Activated CD8-positive, alpha-beta T cell treated with anti-CD3 and anti-CD28 coated beads, Interleukin-2, amount 10 ng/mL, durations not matched to agents 7 days and 5 days (primary cell): ENCODE data around the gene AQP10. TPM values are rescaled to one million over a fixed set of nuclear protein-coding genes. Genes with fewer than 3 reads are reported as not detected.
A peak's percentile ranks its signal among the peaks of the same experiment; 100 is the strongest.
"Not testable (repeated sequence)": the region's sequence is repeated elsewhere in the genome, so short reads cannot be mapped to it uniquely, and the experiment has no call there.

Experiments used
- ATAC-seq: fragments of 150-1000 bp; cut with Tn5 transposase; one replicate; pipeline ENCODE4 v1.10.0; 2021; ENCODE audit warnings: moderate library complexity
- CTCF ChIA-PET: fragments of 350-600 bp; sonication (Branson Sonifier 250); formaldehyde crosslinking; loops from one replicate; lab custom pipeline; 2021; ENCODE audit warnings: antibody characterized with exemption; lab: Charles Lee
- POLR2A ChIA-PET: fragments of 350-600 bp; sonication (Branson Sonifier 250); formaldehyde crosslinking; loops from one replicate; lab custom pipeline; 2021; ENCODE audit warnings: antibody characterized with exemption; lab: Charles Lee
- DNase-seq: peaks from one replicate; pipeline ENCODE4 v3.0.0-alpha.2; 2020
- H3K27ac Mint-ChIP-seq: one replicate; pipeline ENCODE4 v1.8.0; 2021; ENCODE audit warnings: mild to moderate bottlenecking, mixed read lengths
- H3K27me3 Mint-ChIP-seq: one replicate; pipeline ENCODE4 v1.8.0; 2021; ENCODE audit warnings: low read depth, mixed read lengths
- H3K36me3 Mint-ChIP-seq: one replicate; pipeline ENCODE4 v1.8.0; 2021; ENCODE audit warnings: low read depth, mixed read lengths
- H3K4me1 Mint-ChIP-seq: one replicate; pipeline ENCODE4 v1.8.0; 2021; ENCODE audit warnings: low read depth, mixed read lengths
- H3K4me3 Mint-ChIP-seq: one replicate; pipeline ENCODE4 v1.8.0; 2021; ENCODE audit warnings: mild to moderate bottlenecking, mixed read lengths
- H3K9me3 Mint-ChIP-seq: one replicate; pipeline ENCODE4 v1.8.0; 2022; ENCODE audit warnings: mixed read lengths; ENCODE audit not compliant: insufficient read depth
- total RNA-seq, 2 experiments: library from RNA; stranded (reverse); gene quantifications; one replicate each; pipeline ENCODE4 v1.2.3, GENCODE V29; 2021

The AQP10 gene
- total RNA-seq, 2 experiments from 2014 or later: not detected

DNA sequence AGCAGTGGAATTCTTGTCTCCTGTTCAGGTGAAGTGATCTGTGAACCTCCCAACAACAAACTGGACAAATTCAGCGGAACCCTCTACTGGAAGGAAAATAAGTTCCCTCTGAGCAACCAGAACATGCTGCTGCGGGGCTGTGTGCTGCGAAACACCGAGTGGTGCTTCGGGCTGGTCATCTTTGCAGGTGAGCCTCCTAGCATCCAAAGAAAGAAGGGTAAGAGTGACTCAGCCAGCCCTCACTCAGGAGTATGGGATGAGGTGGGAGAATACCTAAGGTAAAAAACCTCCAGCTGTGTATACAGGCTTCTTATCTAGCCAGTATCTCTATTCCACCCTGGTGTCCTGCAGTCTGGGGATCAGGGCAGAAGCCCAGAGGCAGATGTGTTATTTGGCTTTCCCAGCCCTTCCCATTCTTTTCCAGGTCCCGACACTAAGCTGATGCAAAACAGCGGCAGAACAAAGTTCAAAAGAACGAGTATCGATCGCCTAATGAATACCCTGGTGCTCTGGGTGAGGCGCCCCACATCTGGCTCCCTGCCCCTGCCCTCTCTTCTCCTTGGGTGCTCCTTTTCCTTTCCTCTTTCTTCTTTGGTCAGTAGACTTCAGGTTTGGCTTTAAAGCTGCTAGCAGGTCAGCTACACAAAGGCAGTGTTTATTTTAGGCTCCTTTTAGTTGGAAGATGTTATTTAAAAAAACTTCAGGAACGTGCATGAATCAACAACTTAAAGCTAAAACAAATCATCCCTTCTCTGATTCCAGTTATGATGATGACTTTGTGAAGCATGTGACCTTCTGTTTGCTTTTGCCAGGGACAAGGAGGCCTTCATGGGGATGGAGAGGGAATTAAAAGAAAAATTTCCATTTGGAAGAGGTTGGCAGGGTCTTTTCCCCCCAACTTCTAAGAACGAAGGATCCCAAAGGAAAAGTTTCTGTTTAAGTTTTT lies 13.5 kb downstream of the AQP10 start:
- Mint-ChIP-seq H3K4me1 (peaks cover 83% of the 10 kb centered on the region), H3K36me3 (peaks cover 72% of the 10 kb centered on the region), H3K9me3 (no peaks in the 10 kb centered on the region), H3K27me3 (no peaks in the 10 kb centered on the region), H3K27ac (peak overlapping the region; percentile 89), H3K4me3 (no peak overlapping the region)
- CTCF ChIA-PET: interaction anchor here (0.6 to 6.6 kb wide), 63 partner anchors 9 to 602 kb away, joined by 3 to 195 read pairs (median 5); partner anchors contain the start of genes ATP8B2, HAX1, JTB and PMVK
- POLR2A ChIA-PET: interaction anchor here (0.6 to 1.8 kb wide), 3 partner anchors 8 to 61 kb away, joined by 3 to 13 read pairs (median 4); no protein-coding TSS in a partner anchor
- ATAC-seq (no peak), DNase-seq (no peak)

- Mint-ChIP-seq H3K27me3 (no peaks in the 10 kb centered on the region), H3K9me3 (no peaks in the 10 kb centered on the region), H3K4me3 (peak overlapping the region; percentile 47), H3K36me3 (peaks cover 74% of the 10 kb centered on the region), H3K4me1 (peaks cover 79% of the 10 kb centered on the region), H3K27ac (peak overlapping the region; percentile 89)
- ChIA-PET CTCF (interaction anchor here (0.6 to 6.6 kb wide), 65 partner anchors 9 to 601 kb away, joined by 3 to 195 read pairs (median 5); partner anchors contain the start of genes ATP8B2, HAX1, JTB and PMVK), POLR2A (interaction anchor here (0.6 to 1.8 kb wide), 3 partner anchors 9 to 62 kb away, joined by 3 to 13 read pairs (median 4); no protein-coding TSS in a partner anchor)
- DNase-seq (peak; percentile 95), ATAC-seq (peak; percentile 90)
These were observed 14.3 kb downstream of the AQP10 start for GRCh38 chr1:154335025-154335714.

DNA sequence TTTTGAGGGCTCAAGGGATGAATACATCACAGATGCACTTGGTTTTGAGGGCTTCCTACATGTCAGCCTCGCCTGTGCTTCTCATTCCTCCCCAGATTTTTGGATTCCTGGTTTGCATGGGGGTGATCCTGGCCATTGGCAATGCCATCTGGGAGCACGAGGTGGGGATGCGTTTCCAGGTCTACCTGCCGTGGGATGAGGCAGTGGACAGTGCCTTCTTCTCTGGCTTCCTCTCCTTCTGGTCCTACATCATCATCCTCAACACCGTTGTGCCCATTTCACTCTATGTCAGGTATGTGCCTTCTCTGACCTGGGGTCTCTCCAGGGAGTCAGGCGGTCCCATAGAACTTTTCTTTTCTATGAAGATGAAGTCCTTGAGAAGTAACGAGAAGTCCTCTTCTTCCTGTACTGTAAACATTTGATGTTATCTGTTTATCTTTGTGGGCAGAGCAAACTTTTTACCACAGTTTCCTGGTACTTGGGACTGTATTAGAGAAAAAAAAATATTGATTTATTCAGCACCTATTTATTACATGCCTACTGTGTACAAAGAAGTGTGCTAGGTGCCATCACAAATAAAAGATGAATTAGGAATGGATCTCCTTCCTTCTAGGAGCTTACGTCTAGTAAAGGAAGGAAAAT lies 16.5 kb downstream of the AQP10 start:
- H3K36me3 Mint-ChIP-seq: peaks cover 76% of the 10 kb centered on the region
- peak overlapping the region; percentile 66 for H3K4me3 Mint-ChIP-seq
- no peaks in the 10 kb centered on the region for H3K27me3 Mint-ChIP-seq
- peak; percentile 18 for ATAC-seq
- DNase-seq: no peak
- no peaks in the 10 kb centered on the region for H3K9me3 Mint-ChIP-seq
- H3K4me1 Mint-ChIP-seq: peaks cover 77% of the 10 kb centered on the region
- H3K27ac Mint-ChIP-seq: peak overlapping the region; percentile 77
- POLR2A ChIA-PET: interaction anchor here (0.5 to 2.2 kb wide), 2 partner anchors 9 to 98 kb away, joined by 5 to 6 read pairs; no protein-coding TSS in a partner anchor
- CTCF ChIA-PET: interaction anchor here (0.9 to 6.6 kb wide), 8 partner anchors 11 to 209 kb away, joined by 3 to 195 read pairs (median 28); partner anchors contain the start of genes ATP8B2 and HAX1

DNA sequence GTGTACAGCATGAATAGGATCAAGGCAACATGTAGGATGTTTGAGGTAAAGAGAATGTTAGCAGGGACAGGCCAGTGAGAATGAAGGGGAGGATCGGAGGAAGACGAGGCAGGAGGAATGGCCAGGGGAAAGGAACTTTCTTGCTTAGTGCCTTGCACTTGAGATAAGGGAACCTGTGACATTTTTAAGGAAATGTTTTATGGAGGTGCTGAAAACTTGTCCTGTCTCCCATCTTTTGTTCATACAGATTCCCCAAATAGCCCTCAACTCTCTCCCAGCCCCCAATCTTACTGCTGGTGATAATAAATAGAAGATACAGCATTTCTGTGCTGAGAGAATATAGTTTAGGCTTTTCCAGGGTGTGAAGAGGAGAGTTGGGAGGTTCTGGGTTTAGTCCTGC lies 18.0 kb downstream of the AQP10 start:
- Mint-ChIP-seq H3K4me1 (peaks cover 84% of the 10 kb centered on the region), H3K36me3 (peaks cover 82% of the 10 kb centered on the region), H3K27me3 (no peaks in the 10 kb centered on the region), H3K27ac (no peak overlapping the region), H3K4me3 (no peak overlapping the region), H3K9me3 (no peaks in the 10 kb centered on the region)
- POLR2A ChIA-PET: no interaction called here
- ATAC-seq: no peak
- CTCF ChIA-PET: interaction anchor here (1.1 to 6.5 kb wide), 3 partner anchors 13 to 67 kb away, joined by 3 to 195 read pairs (median 3); partner anchors contain the start of gene ATP8B2
- no peak for DNase-seq

DNA sequence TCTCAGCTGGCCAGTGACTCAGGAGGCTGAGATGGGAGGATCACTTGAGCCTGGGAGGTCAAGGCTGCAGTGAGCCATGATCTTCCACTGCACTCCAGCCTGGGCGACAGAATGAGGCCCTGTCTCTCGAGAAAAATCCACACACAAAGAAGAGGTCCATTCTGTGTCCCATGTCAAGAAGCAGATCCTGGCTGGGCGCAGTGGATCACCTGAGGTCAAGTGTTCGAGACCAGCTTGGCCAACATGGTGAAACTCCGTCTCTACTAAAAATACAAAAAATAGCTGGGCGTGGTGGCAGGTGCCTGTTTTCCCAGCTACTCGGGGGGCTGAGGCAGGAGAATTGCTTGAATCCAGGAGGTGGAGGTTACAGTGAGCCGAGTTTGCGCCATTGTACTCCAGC lies 20.5 kb downstream of the AQP10 start:
- H3K9me3 Mint-ChIP-seq, H3K27me3 Mint-ChIP-seq, H3K4me3 Mint-ChIP-seq, POLR2A ChIA-PET, DNase-seq, H3K27ac Mint-ChIP-seq, ATAC-seq: not testable (repeated sequence)
- CTCF ChIA-PET: interaction anchor here (1.4 kb wide), 1 partner anchor 17 kb away, joined by 3 read pairs; no protein-coding TSS in a partner anchor
- Mint-ChIP-seq H3K36me3 (peaks cover 89% of the 10 kb centered on the region), H3K4me1 (peaks cover 88% of the 10 kb centered on the region)

DNA sequence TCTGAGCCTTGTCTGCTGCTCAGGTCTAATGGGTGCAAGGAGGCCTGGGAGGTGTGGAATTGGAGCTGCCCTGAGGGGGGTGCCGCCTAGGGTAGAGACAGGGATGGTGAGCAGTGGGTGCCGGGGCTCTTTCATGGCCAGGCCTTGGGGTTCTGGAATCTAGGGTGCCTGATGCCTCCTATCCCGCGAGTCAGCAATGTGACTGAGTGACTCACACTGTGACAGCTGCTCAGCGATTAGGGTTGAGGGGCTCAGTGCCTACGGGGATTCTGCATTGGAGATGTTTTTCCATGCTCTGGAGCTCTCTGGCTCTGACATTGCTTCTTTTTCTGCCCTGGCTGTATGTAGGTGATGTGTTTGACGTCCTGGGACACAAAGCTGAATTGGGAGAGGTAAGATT lies 21.2 kb downstream of the AQP10 start:
- ATAC-seq (no peak), DNase-seq (no peak)
- Mint-ChIP-seq H3K4me1 (peaks cover 86% of the 10 kb centered on the region), H3K27ac (peak overlapping the region; percentile 86), H3K27me3 (no peaks in the 10 kb centered on the region), H3K36me3 (peaks cover 92% of the 10 kb centered on the region), H3K9me3 (no peaks in the 10 kb centered on the region), H3K4me3 (peak overlapping the region; percentile 62)
- POLR2A ChIA-PET: interaction anchor here (1.2 kb wide), 1 partner anchor 18 kb away, joined by 3 read pairs; no protein-coding TSS in a partner anchor
- CTCF ChIA-PET: interaction anchor here (1.0 to 13.1 kb wide), 4 partner anchors 7 to 143 kb away, joined by 4 to 158 read pairs (median 50); partner anchors contain the start of genes ATP8B2 and HAX1

DNA sequence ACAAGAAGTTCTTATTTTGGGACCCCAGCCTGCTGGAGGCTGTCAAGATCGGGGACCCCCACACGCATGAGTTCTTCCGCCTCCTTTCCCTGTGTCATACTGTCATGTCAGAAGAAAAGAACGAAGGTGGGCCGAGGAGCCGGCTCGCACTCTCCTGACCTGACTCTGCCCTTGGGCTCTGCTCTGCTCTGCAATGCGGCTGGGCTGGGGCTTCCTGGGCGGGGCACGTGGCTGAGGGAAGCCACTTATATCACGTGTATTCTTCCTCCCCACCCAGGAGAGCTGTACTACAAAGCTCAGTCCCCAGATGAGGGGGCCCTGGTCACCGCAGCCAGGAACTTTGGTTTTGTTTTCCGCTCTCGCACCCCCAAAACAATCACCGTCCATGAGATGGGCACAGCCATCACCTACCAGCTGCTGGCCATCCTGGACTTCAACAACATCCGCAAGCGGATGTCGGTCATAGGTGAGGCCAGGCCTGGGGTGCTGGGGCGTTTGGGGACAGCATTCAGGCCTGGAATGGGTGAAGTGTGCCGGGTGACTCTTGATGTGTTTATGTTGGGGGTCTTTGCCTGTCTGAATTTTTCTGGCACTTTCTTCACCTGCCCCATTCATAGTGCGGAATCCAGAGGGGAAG lies 22.1 kb downstream of the AQP10 start:
- H3K36me3 Mint-ChIP-seq: peaks cover 89% of the 10 kb centered on the region
- peak overlapping the region; percentile 62 for H3K4me3 Mint-ChIP-seq
- H3K27ac Mint-ChIP-seq: peak overlapping the region; percentile 86
- peaks cover 77% of the 10 kb centered on the region for H3K4me1 Mint-ChIP-seq
- peak; percentile 89 for DNase-seq
- ChIA-PET POLR2A (interaction anchor here (0.7 to 1.2 kb wide), 3 partner anchors 10 to 149 kb away, joined by 3 read pairs; no protein-coding TSS in a partner anchor), CTCF (interaction anchor here (0.7 to 13.1 kb wide), 8 partner anchors 8 to 204 kb away, joined by 3 to 158 read pairs (median 4); partner anchors contain the start of genes ATP8B2 and HAX1)
- no peaks in the 10 kb centered on the region for H3K27me3 Mint-ChIP-seq
- peak; percentile 99 for ATAC-seq
- no peaks in the 10 kb centered on the region for H3K9me3 Mint-ChIP-seq

- H3K36me3 Mint-ChIP-seq: peaks cover 85% of the 10 kb centered on the region
- no peaks in the 10 kb centered on the region for H3K9me3 Mint-ChIP-seq
- POLR2A ChIA-PET: no interaction called here
- peaks cover 60% of the 10 kb centered on the region for H3K4me1 Mint-ChIP-seq
- CTCF ChIA-PET: interaction anchor here (0.7 to 13.1 kb wide), 17 partner anchors 7 to 202 kb away, joined by 3 to 158 read pairs (median 3); partner anchors contain the start of genes AQP10, ATP8B2 and UBAP2L
- DNase-seq: peak; percentile 77
- ATAC-seq: no peak
- H3K27ac Mint-ChIP-seq: no peak overlapping the region
- no peak overlapping the region for H3K4me3 Mint-ChIP-seq
- no peaks in the 10 kb centered on the region for H3K27me3 Mint-ChIP-seq
These were observed 24.3 kb downstream of the AQP10 start for GRCh38 chr1:154344977-154345837.

DNA sequence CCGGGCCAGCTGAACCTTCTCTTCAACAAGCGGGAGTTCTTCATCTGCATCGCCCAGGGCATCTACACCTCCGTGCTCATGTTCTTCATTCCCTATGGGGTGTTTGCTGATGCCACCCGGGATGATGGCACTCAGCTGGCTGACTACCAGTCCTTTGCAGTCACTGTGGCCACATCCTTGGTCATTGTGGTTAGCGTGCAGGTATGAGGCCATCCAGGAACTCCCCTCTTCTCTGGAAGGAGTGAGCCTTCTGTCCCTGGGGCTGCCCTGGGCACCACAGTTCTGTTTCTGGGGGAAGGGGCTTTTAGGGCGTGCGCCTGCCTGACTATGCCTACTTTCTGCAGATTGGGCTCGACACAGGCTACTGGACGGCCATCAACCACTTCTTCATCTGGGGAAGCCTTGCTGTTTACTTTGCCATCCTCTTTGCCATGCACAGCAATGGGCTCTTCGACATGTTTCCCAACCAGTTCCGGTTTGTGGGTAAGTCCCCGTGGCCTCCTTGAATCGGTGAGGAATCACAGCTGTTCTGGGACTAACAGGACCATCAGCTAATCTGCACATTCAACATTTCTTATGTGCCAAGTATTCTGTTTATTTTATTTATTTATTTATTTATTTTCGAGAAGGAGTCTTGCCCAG lies 25.5 kb downstream of the AQP10 start:
- Mint-ChIP-seq H3K4me1 (peaks cover 50% of the 10 kb centered on the region), H3K4me3 (no peak overlapping the region), H3K27ac (no peak overlapping the region), H3K36me3 (peaks cover 75% of the 10 kb centered on the region), H3K27me3 (no peaks in the 10 kb centered on the region), H3K9me3 (no peaks in the 10 kb centered on the region)
- ChIA-PET POLR2A (no interaction called here), CTCF (interaction anchor here (1.0 to 13.1 kb wide), 6 partner anchors 8 to 147 kb away, joined by 3 to 158 read pairs (median 14); partner anchors contain the start of gene ATP8B2)
- no peak for DNase-seq
- ATAC-seq: no peak
